Fibroblast of skin of left quadriceps (primary cell): ENCODE measurements around the gene SECTM1.
"Not testable (repeated sequence)": the region's sequence is repeated elsewhere in the genome, so short reads cannot be mapped to it uniquely, and the experiment has no call there.

Experiments used
- DNase-seq, 2 experiments: peaks; one replicate each; pipeline ENCODE4 v3.0.0-alpha.2; 2013; ENCODE audit warnings: low read depth in 2 of 2

The SECTM1 gene

DNA sequence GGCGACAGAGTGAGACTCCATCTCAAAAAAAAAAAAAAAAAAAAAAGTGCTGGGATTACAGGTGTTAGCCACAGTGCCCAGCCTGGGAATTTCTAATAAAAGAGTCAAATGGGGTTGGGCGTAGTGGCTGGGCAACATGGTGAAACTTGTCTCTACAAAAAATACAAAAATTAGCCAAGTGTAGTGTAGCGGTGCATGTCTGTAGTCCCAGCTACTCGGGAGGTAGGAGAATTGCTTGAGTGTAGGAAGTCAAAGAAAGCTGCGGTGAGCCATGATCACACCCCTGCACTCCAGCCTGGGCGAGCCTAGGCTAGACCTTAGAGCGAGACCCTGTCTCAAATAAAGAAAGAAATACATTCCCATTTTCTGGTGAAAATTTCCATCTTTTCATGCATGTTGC, 35.6 kb upstream of the SECTM1 start:
- no peak for DNase-seq

DNA sequence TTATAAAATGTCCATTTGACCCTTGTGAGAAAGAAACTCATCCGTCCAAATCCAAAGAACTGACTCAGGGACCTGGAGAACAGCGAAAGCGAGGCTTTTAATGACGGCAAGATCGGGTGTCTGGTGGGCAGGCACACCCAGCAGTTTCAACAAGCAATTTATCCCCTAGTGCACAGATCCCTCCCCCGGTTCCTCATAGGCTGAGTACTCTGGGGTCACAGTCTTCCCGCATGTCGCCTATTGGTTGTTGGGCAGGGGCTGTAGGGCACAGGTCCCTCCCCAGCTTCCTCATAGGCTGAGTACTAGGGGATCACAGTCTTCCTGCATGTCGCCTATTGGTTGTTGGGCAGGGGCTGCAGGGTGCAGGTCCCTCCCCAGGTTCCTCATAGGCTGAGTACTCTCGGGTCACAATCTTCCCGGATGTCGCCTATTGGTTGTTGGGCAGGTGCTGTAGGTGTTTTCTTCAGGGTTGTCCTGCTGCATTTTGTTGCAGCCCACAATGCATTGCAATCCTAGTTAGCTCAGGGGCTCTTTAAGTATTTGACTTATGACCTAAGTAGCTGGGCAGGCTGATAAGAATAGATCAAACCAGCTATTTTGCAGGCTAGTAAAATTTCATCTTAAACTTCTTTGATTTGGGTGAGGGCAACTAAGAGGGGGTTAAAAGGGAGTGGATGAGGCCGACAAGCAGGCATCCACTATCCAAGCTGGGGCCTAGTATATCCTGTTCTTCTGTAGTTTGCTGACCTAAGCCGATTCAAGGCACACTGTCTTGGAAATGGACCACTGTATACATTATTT, 34.4 kb upstream of the SECTM1 start:
- no peak for DNase-seq

DNA sequence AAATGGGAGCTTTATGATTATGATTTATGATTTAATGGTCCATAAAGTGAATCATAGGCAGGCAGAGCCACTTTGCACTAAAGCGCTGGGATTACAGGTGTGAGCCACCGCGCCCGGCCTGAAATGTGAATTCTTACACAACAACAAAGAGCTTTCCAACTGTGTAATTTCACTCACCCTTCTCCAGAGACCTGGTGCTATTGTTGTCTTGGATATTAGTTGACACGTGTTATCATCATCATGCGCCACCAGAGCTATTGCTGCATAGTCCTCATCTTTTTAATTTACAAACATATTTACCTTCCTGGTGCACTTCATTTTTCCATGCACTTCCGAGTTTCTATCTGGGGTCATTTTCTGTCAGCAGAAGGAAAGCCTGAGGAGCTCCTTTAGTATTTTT, 33.2 kb upstream of the SECTM1 start:
- no peak for DNase-seq

DNA sequence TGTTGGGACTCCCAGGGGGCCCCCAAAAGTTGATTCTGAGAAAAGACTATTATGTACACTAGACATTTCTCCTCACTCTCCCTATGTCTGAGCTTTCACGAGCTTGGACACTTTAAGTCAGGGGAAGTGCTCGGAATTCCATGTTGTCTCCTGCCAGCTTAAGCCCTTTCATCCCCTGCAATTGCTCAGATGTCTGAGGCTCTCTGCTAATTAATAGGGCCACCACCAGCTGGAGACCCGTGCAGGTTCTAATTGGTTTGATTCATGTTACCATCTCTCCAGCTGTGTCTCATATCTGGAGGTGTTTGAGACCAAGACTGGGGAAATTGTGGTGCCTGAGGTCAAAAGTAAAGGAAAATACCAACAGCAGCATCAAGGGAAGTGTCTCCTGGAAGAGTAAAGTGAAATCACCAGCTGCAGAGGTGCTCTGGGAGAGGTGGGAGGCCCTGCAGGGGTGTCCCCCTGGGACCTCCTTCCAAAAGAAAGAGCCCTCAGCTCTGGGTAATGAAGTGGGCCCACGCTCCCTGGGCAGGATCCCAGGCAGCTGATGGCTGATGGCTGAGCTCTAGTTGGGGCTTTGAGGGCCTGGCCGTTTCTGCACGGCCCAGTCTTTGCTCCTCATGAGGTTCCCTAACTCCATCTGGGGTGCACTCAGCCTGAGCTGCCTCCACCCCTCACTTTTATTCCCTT, 32.2 kb upstream of the SECTM1 start:
- no peak for DNase-seq

DNA sequence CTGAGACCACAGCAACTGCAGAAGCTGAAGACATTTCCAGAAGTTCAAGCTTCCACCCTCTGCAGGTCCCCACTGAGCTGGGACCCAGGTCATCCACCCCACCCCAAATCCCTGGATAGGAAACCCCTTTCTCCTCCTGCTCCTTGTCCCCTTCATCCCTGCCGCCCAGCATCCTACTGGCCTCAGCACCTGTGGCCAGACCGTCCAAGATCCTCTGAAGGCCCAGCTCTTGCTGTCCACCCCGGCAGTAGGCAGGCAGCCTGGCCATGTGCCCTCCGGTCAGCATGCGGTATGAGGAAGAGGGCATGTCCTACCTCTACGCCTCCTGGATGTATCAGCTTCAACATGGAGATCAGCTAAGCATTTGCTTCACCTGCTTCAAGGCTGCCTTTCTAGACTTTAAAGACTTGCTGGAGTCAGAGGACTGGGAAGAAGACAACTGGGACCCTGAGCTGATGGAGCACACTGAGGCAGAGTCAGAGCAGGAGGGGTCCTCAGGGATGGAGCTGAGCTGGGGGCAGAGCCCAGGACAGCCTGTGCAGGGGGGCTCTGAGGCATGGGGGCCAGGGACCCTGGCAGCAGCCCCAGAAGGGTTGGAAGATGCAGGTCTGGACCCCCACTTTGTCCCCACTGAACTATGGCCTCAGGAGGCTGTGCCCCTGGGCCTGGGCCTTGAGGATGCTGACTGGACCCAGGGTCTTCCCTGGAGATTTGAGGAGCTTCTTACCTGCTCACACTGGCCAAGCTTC, 28.5 kb upstream of the SECTM1 start:
- DNase-seq = no peak

DNA sequence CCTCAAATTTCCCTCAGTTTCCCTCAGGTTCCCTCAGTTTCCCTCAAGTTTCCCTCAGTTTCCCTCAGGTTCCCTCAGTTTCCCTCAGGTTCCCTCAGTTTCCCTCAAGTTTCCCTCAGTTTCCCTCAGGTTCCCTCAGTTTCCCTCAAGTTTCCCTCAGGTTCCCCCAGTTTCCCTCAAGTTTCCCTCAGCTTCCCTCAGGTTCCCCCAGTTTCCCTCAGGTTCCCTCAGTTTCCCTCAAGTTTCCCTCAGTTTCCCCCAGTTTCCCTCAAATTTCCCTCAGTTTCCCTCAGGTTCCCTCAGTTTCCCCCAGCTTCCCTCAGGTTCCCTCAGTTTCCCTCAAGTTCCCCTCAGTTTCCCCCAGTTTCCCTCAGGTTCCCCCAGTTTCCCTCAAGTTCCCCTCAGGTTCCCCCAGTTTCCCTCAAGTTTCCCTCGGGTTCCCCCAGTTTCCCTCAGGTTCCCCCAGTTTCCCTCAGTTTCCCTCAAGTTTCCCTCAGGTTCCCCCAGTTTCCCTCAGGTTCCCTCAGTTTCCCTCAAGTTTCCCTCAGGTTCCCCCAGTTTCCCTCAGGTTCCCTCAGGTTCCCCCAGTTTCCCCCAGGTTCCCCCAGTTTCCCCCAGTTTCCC, 26.0 kb upstream of the SECTM1 start:
- not testable (repeated sequence) for DNase-seq

DNA sequence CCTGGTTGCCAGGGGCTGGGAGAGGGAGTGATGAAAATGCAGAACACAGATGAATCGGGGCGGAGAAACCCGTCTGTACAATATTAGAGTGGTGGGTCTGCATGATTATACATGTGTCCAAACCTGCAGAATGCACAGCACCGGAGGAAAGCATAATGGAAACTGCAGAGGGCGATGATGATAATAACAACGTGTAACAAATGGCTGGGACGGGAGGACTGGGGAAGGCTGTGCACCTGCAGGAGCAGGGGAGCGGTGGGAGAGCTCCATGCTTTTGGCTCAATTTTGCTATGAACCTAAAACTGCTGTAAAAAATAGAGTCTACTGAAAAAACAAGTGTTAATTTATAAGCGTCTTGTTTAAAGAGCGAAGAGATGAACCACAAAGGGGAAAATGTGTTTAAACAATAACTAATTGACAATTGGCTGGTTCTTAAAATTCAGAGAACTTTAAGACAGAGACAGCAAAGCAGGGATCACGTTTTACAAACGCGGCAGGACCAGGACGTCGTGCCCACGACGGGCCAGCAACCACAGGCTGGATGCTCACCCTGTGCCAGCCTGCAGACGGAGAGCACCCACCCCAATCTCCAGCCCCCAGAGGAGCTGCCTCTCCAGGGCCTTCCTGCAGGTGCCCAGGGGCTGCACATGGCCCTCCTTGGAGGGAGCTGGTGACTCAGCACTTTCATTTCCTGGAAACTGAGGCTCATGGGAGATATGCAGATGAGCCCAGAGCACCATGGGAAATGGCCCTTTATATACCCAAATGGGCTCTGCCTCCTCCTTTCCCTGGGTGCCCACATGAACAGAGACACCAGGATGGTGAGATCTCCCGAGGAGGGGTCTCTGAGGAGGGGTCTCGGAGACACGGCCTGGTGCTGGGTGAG, 25.1 kb upstream of the SECTM1 start, which contains the start of gene TEX19:
TEX19 (plus strand) TSS at position 783 of the 886 bp plus-strand sequence. CDS start 2,904 bp downstream, outside the sequence.
- no peak for DNase-seq

DNA sequence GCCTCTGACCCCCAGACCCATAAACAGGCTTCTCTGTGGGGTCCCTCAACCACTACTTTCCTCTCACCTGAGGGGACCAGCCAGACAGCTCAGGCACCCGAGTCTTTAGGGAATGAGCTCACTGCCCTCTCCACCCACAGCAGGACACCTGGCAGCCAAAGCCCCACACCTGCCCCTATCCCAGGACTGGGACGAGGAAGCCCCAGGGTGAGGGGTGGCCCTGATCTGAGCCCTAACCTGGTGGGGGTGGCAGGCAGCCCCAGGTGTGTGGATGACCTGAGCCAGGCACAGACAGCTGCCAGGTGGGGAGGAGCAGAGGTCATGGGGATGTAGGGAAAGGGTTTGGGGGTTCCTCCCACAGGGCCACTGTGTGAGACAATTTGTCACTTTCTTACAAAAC, 23.8 kb upstream of the SECTM1 start:
- no peak for DNase-seq

DNA sequence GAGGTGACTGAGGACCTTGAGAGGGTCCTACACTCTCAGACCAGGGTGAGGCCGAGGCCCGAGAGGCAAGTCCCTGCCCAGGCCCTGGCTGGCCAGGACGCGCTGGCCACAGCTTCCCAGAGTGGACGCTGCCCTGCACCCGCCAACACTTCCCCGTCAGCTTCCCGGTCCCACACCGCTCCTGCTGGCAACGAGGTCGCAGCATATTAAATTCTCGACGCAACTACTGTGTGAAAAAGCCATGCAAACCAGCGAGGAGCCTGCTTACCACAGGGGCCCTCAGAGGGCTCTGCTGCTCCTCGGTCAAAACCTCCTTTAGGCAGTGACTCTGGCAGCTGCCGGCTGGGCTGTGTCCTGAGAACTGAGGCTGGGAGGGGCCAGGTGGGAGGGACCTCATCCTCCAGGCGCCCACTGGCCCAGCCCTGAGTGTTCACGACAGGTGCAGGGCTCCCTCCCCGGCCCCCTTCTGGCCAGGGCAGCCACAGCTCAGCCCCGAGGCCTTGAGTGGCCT, 23.3 kb upstream of the SECTM1 start:
- DNase-seq = no peak

DNA sequence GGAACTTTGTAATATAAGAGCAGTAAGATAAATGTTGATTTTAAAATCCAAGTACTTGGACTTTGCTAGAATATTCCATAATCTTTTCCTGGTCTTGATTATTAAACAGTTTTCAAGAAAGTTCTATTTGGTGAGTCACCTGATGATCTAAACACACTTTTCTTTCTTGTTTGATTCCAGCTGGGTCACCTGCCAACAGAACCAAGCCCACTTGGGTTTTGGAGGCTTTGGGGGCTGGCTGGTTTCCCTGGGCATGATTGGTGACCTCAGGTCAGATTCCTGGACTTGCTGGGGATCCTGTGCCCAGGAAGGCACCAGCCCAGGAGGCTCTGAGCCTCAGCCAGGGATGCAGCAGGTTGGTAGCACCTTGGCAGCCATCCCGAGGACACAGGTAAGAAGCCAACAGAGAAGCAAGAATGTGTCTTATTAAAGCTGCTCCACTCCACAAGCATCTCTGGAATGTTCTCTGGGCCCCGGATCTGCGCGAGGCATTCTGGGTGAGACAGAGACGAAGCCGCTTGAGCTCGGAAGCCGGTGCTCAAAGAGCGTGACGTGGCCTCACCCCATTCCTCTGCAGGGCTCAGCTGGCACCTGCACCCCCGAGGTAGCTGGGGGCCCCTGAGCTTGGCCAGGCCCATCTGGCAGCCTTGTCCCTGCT, 22.3 kb upstream of the SECTM1 start:
- DNase-seq = no peak

DNA sequence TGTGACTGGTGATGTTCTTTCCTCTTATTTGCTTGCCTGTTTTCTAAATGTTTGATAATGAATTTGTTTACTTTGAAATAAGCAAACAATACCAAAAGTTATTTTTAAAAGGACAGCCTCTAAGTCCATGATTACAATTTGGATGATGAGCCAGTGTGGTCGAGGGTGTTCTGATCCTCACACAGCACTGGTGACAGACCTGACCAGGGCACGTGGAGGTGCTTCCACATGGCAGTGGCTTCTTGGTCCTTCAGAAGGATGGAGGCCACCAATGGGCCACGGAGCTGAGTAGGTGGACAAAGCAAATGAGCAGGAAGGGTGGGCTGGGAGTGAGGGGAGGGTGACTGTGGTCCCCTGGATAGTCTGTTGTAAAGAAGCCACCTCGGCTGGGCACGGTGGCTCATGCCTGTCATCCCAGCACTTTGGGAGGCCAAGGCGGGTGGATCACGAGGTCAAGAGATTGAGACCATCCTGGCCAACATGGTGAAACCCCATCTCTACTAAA, 21.3 kb upstream of the SECTM1 start:
- DNase-seq = no peak

DNA sequence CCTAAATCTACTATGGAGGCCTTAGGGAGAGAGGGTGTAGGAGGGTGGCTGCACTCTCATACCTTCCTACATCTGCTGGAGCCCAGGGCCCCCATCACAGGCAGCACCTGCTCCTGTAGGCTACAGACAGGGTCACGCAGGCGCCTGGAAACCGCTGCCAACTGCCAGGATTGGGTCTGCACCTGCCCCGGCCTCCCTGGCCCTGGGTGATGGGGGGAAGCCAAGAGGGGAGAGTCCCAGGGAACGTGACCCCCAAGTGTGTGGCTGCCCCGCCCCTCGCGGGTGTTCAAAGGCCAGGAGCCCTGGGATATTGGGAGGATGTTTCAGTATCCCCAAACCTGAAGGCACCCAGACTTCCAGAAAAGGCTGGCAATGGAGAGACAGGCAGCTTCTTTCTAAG, 19.9 kb upstream of the SECTM1 start:
- no peak for DNase-seq

DNA sequence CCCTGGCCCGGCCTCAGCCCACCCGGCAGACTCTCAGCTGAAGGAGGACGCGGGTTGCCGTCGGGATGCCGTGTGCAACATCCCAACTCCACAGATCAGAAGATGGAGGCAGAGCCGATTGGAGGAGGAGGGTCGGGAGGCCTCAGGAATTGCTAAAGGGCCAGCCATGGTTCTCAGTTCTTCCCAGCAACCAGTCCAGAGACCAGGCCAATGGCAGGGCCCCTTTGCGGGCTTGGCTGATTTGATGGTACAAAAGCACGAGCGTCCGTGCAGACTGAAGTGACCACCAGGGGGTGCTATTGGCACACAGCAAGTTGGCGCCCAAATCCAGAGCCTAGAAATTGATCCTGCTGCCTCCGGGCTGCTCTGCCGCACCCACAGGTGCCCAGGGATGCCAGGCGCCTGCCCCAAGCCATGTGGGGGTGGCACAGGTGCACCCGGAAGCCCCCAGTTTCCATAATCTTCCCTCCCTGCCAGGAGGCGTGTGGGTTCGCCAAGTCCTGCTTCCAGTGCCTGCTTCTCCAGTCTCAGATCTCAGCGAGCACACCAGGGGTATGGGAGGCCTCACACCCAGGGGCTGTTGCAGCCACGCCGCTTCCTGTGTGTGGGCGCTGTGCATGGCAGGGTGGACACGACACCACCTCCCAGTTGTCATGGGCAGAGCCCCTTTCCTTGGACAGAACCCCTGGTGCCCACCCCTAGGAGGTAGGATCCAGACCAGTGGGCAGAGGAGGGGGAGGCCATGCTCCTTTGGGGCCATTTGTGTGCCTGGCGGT, 18.3 kb upstream of the SECTM1 start:
- DNase-seq = peak; percentile 52 to 56

DNA sequence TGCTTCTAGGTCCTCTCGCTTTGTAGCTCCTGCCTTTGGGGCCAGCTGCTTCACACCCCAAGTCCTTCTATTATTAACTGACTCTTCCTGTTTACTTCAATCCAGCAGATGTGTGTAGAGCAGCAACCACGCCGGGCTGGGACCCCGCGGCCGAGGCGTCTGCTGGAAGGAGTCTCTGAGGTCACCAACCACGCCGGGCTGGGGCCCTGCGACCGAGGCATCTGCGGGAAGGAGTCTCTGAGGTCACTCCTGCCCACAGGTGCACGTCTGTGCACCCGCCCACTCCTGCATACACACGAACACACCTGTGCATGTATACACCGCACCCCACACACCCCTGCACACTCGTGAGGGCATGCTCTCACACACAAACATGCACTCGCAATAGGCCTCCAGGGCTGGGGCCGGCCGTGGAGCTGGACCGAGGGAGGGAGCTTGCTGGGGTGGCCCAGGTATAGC, 17.7 kb upstream of the SECTM1 start:
- no peak for DNase-seq

DNA sequence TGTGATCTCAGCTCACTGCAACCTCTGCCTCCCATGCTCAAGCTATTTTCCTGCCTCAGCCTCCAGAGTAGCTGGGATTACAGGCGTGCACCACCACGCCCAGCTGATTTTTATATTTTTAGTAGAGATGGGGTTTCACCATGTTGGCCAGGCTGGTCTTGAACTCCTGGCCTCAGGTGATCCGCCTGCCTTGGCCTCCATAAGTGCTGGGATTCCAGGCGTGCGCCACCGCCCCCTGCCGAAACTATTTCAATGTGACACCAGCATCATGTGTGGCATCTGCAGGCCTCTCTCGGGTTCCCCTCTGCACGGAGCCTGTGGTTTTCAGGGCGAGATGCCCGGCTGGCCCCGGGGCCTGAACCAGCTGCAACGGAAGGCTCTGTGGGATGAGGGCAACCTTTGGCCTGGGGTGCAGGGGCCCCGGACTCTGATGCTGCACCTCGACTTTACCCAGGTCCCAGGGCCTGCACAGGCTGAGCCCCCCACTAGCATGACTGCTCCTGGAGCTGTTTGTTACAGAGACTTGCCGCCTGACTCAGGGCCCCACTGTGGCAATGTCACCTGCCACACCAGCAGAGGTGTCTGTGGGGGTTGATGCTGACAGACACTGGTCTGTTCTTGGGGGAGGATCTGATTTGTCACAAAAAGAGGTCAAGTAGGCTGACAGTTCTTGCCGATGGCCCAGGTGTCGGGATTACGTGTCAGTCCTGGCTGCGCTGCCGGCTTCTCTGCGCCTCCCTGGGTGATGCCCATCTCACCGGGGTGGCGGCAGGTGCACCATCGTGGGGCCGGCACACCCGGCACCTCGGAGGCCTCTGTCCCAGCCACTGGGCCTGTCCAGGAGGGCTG, 16.8 kb upstream of the SECTM1 start:
- no peak for DNase-seq

DNA sequence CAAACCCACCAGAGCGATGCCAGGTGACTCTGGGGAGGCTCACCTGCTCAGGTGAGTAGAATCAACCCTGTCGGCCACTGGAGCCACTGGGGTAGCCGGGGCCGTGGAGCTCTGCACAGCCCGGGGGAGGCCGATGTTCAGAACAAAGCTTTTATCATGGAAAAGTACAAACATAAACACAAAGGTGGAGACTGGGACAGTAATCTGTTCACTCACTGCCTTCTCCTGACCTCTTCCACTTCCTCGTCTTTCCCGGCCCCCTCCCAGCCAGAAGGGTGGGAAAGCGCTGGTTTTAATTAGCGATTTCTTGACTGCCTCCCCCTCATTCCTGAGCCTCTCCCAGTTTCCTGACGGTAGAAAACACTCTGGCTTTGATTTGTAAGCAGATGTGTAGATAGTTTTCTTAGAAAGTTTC, 15.7 kb upstream of the SECTM1 start:
- peak; percentile 72 to 74 for DNase-seq

DNA sequence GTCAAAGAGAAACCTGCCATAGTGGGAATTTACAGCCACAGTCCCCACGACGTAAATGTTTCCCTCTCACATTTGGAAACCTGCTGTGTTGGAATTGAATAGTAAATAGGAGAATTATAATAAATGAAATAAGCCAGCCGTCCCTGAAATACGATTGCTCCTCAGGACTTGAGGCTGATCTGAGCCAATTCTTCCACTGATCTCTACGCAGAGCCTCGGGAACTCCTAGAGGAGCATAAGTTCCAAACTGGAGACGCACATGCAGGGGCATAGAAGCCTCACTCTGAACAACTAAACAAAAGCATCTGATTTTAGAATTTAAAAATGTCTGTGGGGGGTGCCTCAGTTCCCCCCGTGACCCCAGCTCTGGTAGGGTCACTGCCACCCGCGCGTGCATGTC, 15.3 kb upstream of the SECTM1 start:
- no peak for DNase-seq

DNA sequence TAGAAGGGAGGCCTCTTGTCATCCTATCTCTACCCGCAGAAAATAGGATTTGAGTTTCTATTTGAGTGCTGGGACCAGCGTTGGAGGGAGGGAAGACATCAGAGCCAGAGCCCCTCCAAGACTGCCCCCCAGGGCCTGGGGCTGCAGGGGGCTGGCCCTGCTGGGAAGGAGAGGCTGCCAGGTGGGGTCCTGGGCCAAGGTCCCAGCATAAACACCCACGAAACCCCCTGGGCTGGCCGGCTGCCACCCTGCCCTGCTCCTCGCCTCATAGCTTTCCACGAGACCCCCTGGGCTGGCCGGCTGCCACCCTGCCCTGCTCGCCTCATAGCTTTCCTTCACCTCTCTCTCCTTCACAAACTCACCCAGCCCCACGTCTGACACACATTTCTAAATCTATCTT, 14.9 kb upstream of the SECTM1 start:
- DNase-seq = no peak
